A549 (cell line): ENCODE measurements around the gene CD46. TPM values are rescaled to one million over a fixed set of nuclear protein-coding genes. Genes with fewer than 3 reads are reported as not detected.

Experiments
- ATAC-seq, 2 experiments: fragments of 200-7000 bp in 1 of 2; fragments of >200 bp in 1 of 2; cut with Nextera tagmentation in 1 of 2; cut with Tn5 transposase in 1 of 2; 3 replicates each; pipeline versions ENCODE4 v1.8.0 to v1.9.1; 2018 to 2020; ENCODE audit warnings: mild to moderate bottlenecking in 1 of 2, moderate library complexity in 1 of 2
- CTCF ChIA-PET: fragments of 300-600 bp; sonication (Branson Sonifier 250); formaldehyde crosslinking; extraction: SDS; loops from one replicate; lab custom pipeline; 2021; ENCODE audit warnings: antibody characterized with exemption, inconsistent platforms; lab: Yijun Ruan, JAX
- POLR2A ChIA-PET: fragments of 350-600 bp; formaldehyde crosslinking; extraction: SDS; loops from one replicate; lab custom pipeline; 2021; ENCODE audit warnings: antibody characterized with exemption, inconsistent platforms; lab: Yijun Ruan, JAX
- DNase-seq, 2 experiments: peaks; one replicate each; pipeline versions ENCODE4 v3.0.0 to v3.0.0-alpha.2; 2011 to 2016; ENCODE audit warnings: low read depth in 1 of 2, low spot score in 1 of 2
- FAIRE-seq: peaks from 2 replicates; lab custom pipeline; 2011; peaks lifted over from hg19 to GRCh38; lab: Jason Lieb, UNC
- H3K27ac ChIP-seq, 2 experiments: fragments of >200 bp; sonication (Bioruptor Twin); formaldehyde crosslinking; 3 replicates each; pipeline ENCODE4 v1.5.1; 2016 to 2017
- H3K4me1 ChIP-seq: fragments of >200 bp; sonication (Bioruptor Twin); formaldehyde crosslinking; 3 replicates; pipeline ENCODE4 v1.6.1; 2016
- H3K4me2 ChIP-seq: fragments of >200 bp; sonication (Bioruptor Twin); formaldehyde crosslinking; 3 replicates; pipeline ENCODE4 v1.6.1; 2016
- H3K4me3 ChIP-seq: fragments of >200 bp; sonication (Bioruptor Twin); formaldehyde crosslinking; 3 replicates; pipeline ENCODE4 v1.5.1; 2016
- H3K9me3 ChIP-seq: fragments of >200 bp; sonication (Bioruptor Twin); formaldehyde crosslinking; 3 replicates; pipeline ENCODE4 v1.6.1; 2016
- ATOH8 ChIP-seq: fragments of 250-450 bp; sonication (Bioruptor Pico); IDR thresholded peaks from 2 replicates; pipeline ENCODE4 v1.5.0; 2020; ENCODE audit warnings: low read depth, mild to moderate bottlenecking, moderate library complexity
- CHD2 ChIP-seq: fragments of 150-350 bp; IDR thresholded peaks from 2 replicates; pipeline ENCODE4 v1.6.1; 2014; ENCODE audit warnings: low read length; ENCODE audit not compliant: partially characterized antibody
- CHD4 ChIP-seq: fragments of 200-600 bp; sonication (generic); IDR thresholded peaks from 2 replicates; pipeline ENCODE4 v1.6.1; 2016; ENCODE audit warnings: antibody characterized with exemption, mild to moderate bottlenecking, borderline replicate concordance
- EHF ChIP-seq: fragments of 250-450 bp; sonication (Bioruptor Pico); IDR thresholded peaks from 2 replicates; pipeline ENCODE4 v1.5.0; 2020; ENCODE audit warnings: mild to moderate bottlenecking
- ESRRA ChIP-seq: fragments of 150-350 bp; IDR thresholded peaks from 2 replicates; pipeline ENCODE4 v1.6.1; 2014; ENCODE audit warnings: mild to moderate bottlenecking, low read length, borderline replicate concordance
- FOSB ChIP-seq: fragments of 250-450 bp; sonication (Bioruptor Pico); IDR thresholded peaks from 2 replicates; pipeline ENCODE4 v1.5.0; 2020; ENCODE audit warnings: mild to moderate bottlenecking, moderate library complexity
- HEYL ChIP-seq: fragments of 250-450 bp; sonication (Bioruptor Pico); IDR thresholded peaks from 2 replicates; pipeline ENCODE4 v1.8.0; 2021; ENCODE audit warnings: mild to moderate bottlenecking, moderate library complexity
- HMGXB4 ChIP-seq: fragments of 250-450 bp; sonication (Bioruptor Pico); IDR thresholded peaks from 2 replicates; pipeline ENCODE4 v1.5.0; 2021; ENCODE audit warnings: mild to moderate bottlenecking, moderate library complexity, borderline replicate concordance
- HOXB13 ChIP-seq: fragments of 250-450 bp; sonication (Bioruptor Pico); IDR thresholded peaks from 2 replicates; pipeline ENCODE4 v1.5.0; 2020; ENCODE audit warnings: low read depth, mild to moderate bottlenecking, moderate library complexity
- HOXB5 ChIP-seq: fragments of 250-450 bp; sonication (Bioruptor Pico); IDR thresholded peaks from 2 replicates; pipeline ENCODE4 v1.5.0; 2020; ENCODE audit warnings: mild to moderate bottlenecking, moderate library complexity
- JUN ChIP-seq, 2 experiments: fragments of >200 bp; sonication (Bioruptor Twin); formaldehyde crosslinking; IDR thresholded peaks; 2 replicates in 1 of 2; 3 replicates in 1 of 2; pipeline ENCODE4 v1.6.1; 2016 to 2017
- MAFK ChIP-seq: fragments of 450-650 bp; IDR thresholded peaks from 2 replicates; pipeline ENCODE4 v1.6.1; 2014; ENCODE audit not compliant: partially characterized antibody
- MAX ChIP-seq: IDR thresholded peaks from 2 replicates; pipeline ENCODE4 v1.6.1; 2012
- MAZ ChIP-seq: fragments of 150-350 bp; IDR thresholded peaks from 2 replicates; pipeline ENCODE4 v1.6.1; 2014; ENCODE audit warnings: antibody characterized with exemption, low read depth, low read length, borderline replicate concordance
- MYC ChIP-seq: IDR thresholded peaks from 2 replicates; pipeline ENCODE4 v1.6.1; 2012; ENCODE audit warnings: mild to moderate bottlenecking, inconsistent platforms, low read length, improper control_type of control experiment, borderline replicate concordance
- NFE2L2 ChIP-seq: fragments of 150-350 bp; conservative IDR thresholded peaks from 2 replicates; pipeline ENCODE4 v1.6.1; 2014; ENCODE audit warnings: low read length
- NPAS2 ChIP-seq: fragments of 250-450 bp; sonication (Bioruptor Pico); IDR thresholded peaks from 2 replicates; pipeline ENCODE4 v1.8.0; 2022; ENCODE audit warnings: mild to moderate bottlenecking, moderate library complexity, borderline replicate concordance
- PBX3 ChIP-seq: IDR thresholded peaks from 2 replicates; pipeline ENCODE4 v1.6.1; 2012
- PHF8 ChIP-seq: fragments of 200-600 bp; sonication (generic); IDR thresholded peaks from 2 replicates; pipeline ENCODE4 v1.6.1; 2016; ENCODE audit warnings: low read depth, mild to moderate bottlenecking, antibody characterized with exemption, moderate library complexity, borderline replicate concordance
- RCOR1 ChIP-seq: fragments of 150-350 bp; IDR thresholded peaks from 2 replicates; pipeline ENCODE4 v1.6.1; 2014; ENCODE audit warnings: antibody characterized with exemption, low read length, low read depth
- SREBF2 ChIP-seq: fragments of 450-650 bp; IDR thresholded peaks from 2 replicates; pipeline ENCODE4 v1.6.1; 2014; ENCODE audit warnings: mild to moderate bottlenecking, moderate library complexity
- TFCP2L1 ChIP-seq: fragments of 250-450 bp; sonication (Bioruptor Pico); IDR thresholded peaks from 2 replicates; pipeline ENCODE4 v1.5.0; 2021; ENCODE audit warnings: mild to moderate bottlenecking
- ZNF302 ChIP-seq: fragments of 250-450 bp; sonication (Bioruptor Pico); IDR thresholded peaks from 2 replicates; pipeline ENCODE4 v1.9.0; 2021; ENCODE audit warnings: inconsistent platforms, mild to moderate bottlenecking, moderate library complexity
- WGBS: methylation state at CpG from one replicate; pipeline ENCODE4 v1.1.6; 2017; ENCODE audit errors: missing lambda C conversion rate; 5-methylcytosine and 5-hydroxymethylcytosine counted together
- polyA plus RNA-seq, 4 experiments: library from polyadenylated mRNA; depleted of rRNA in 3 of 4; stranded (reverse); fragments of >200 nt; fragmentation: RNase III in 1 of 4; extraction: RNeasy Plus Mini Kit Qiagen cat#74134 plus additional on column Dnase treatment in 1 of 4; gene quantifications; 2 replicates in 3 of 4; 3 replicates in 1 of 4; pipeline ENCODE4 v1.2.3, GENCODE V29; 2011 to 2017

The CD46 gene
- polyA plus RNA-seq, 2 of the 4 experiments (the other 2 are of a cell fraction): 142 to 239 TPM

GRCh38 chr1:207787776-207788175, 35.9 kb downstream of the CD46 start:
- FAIRE-seq (no peak), DNase-seq (no peak), ATAC-seq (peak in 1 of 2 experiments; percentile 64; a peak in 3 of 6 replicates)
- Histone ChIP-seq H3K27ac (no peak overlapping the region), H3K4me2 (no peak overlapping the region), H3K9me3 (no peaks in the 10 kb centered on the region), H3K4me1 (peaks cover 5% of the 10 kb centered on the region; the same call in 2 of the 3 replicates), H3K4me3 (no peak overlapping the region)
- ChIA-PET POLR2A (no interaction called here), CTCF (interaction anchor here (1.8 to 2.2 kb wide), 2 partner anchors 10 to 76 kb away, joined by 3 to 17 read pairs; no protein-coding TSS in a partner anchor)
- TF ChIP-seq ATOH8 (CRISPR knock-in tag) (no peak), CHD4 (no peak), MYC (no peak), TFCP2L1 (CRISPR knock-in tag) (no peak), HOXB13 (CRISPR knock-in tag) (no peak), HEYL (no peak), RCOR1 (no peak), EHF (no peak), HOXB5 (CRISPR knock-in tag) (no peak), PBX3 (no peak), NPAS2 (CRISPR knock-in tag) (no peak), ZNF302 (CRISPR knock-in tag) (no peak), HMGXB4 (CRISPR knock-in tag) (no peak), ESRRA (no peak), JUN (IDR thresholded peaks at IDR 0.05) (no peak), CHD2 (no peak), NFE2L2 (no peak), FOSB (CRISPR knock-in tag) (no peak)

- CTCF ChIA-PET: interaction anchor here (1.6 kb wide), 1 partner anchor 40 kb away, joined by 3 read pairs; no protein-coding TSS in a partner anchor
- Histone ChIP-seq H3K27ac (no peak overlapping the region), H3K4me1 (peaks cover 5% of the 10 kb centered on the region; the same call in 2 of the 3 replicates), H3K4me3 (no peak overlapping the region), H3K4me2 (no peak overlapping the region), H3K9me3 (no peaks in the 10 kb centered on the region)
- POLR2A ChIA-PET: interaction anchor here (0.6 kb wide), 1 partner anchor 16 kb away, joined by 5 read pairs; no protein-coding TSS in a partner anchor
- 96% methylated on average over 4 of the region's 4 CpGs for WGBS
- FAIRE-seq: no peak
- no peak for ATAC-seq
- no peak for DNase-seq
- TF ChIP-seq MAFK: no peak
- TF ChIP-seq MAX: no peak
- TF ChIP-seq PHF8: no peak
- no peak for TF ChIP-seq SREBF2
- no peak for TF ChIP-seq FOSB (CRISPR knock-in tag)
- no peak for TF ChIP-seq MAZ
- TF ChIP-seq JUN (IDR thresholded peaks at IDR 0.05): no peak
Measured at GRCh38 chr1:207789386-207789785, 37.5 kb downstream of the CD46 start.
